ENCODE results near the gene AWAT2. TPM values are rescaled to one million over a fixed set of nuclear protein-coding genes. Genes with fewer than 3 reads are reported as not detected.

The AWAT2 gene
- total RNA-seq, 2 donors from 2014 or later, result not detected

DNA sequence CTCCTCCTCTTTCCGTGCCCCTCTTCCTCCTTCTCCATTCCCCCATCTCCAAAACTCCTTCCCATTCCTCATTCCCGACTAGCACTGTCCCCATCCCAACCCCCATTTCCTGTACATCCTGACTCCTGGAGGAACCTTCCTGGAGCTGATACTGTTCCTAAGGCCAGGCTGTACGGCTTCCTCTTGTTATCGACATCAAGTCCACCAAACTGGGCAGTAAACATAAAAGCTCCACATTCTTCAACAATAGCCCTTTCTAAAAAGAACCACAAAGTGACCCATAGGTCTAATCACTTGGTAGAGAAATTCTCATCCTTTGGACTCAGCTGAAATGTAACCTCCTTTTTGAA lies 22.9 kb downstream of the AWAT2 start:
- intact Hi-C loops (cut with DNase I), result no loop called here
- TF ChIP-seq, protein P1, sequence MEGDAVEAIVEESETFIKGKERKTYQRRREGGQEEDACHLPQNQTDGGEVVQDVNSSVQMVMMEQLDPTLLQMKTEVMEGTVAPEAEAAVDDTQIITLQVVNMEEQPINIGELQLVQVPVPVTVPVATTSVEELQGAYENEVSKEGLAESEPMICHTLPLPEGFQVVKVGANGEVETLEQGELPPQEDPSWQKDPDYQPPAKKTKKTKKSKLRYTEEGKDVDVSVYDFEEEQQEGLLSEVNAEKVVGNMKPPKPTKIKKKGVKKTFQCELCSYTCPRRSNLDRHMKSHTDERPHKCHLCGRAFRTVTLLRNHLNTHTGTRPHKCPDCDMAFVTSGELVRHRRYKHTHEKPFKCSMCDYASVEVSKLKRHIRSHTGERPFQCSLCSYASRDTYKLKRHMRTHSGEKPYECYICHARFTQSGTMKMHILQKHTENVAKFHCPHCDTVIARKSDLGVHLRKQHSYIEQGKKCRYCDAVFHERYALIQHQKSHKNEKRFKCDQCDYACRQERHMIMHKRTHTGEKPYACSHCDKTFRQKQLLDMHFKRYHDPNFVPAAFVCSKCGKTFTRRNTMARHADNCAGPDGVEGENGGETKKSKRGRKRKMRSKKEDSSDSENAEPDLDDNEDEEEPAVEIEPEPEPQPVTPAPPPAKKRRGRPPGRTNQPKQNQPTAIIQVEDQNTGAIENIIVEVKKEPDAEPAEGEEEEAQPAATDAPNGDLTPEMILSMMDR (IDR thresholded peaks at IDR 0.05), result no peak
- TF ChIP-seq POLR2A (IDR thresholded peaks at IDR 0.05) (no peak), POLR2AphosphoS5 (IDR thresholded peaks at IDR 0.05) (no peak)
- DNase-seq (ENCODE audit: low spot score), result no peak
- Histone ChIP-seq H3K27ac (no peak overlapping the region), H3K4me3 (no peak overlapping the region), H3K27me3 (replicated peaks; ENCODE audit: insufficient read depth) (no peaks in the 10 kb centered on the region), H3K36me3 (no peaks in the 10 kb centered on the region), H3K9me3 (no peaks in the 10 kb centered on the region), H3K4me1 (replicated peaks) (no peaks in the 10 kb centered on the region)
- 58% methylated on average over 4 of the region's 4 CpGs for WGBS

DNA sequence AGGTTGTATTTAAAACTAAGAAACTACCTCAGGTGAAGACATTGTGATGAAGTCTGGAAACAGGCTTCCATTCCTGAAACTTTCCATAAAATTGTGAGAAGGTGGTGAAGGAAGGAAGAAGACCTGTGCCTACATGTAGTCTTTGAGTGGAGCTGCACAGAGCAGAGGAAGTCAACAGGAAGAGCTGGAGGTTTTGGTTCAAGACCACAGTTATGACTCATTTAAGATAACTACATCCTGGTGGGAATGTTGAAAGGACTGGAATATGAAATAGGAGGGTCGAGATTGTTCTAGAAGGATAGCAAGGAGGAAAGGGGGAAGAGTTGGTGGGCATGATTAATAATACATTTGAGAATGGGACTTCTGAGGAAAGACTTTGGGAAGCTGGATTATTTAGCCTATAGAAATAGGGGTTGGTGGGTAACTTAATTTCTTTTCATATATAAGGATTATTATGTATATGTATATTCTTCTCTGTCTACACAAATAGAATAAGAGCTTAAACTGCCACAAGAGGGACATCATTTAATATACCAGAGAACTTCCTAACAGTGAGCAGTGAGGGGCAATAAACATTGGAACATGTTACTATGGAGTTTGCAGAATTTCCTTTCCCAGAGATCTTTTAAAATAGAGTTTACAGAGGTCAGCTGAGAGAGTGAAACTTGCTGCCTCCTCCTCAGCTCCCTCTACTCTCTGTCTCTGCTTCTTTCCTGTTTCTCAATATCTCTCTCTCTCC lies 23.5 kb downstream of the AWAT2 start:
- 81% methylated on average over 1 of the region's 1 CpG for WGBS
- intact Hi-C loops (cut with DNase I), result no loop called here
- H3K27me3 ChIP-seq (replicated peaks; ENCODE audit: insufficient read depth), result no peaks in the 10 kb centered on the region
- no peaks in the 10 kb centered on the region for H3K9me3 ChIP-seq
- H3K4me3 ChIP-seq, result no peak overlapping the region
- no peak for DNase-seq (ENCODE audit: low spot score)
- no peaks in the 10 kb centered on the region for H3K36me3 ChIP-seq
- TF ChIP-seq POLR2A (IDR thresholded peaks at IDR 0.05) (no peak), POLR2AphosphoS5 (IDR thresholded peaks at IDR 0.05) (no peak)
- TF ChIP-seq, protein P1 (IDR thresholded peaks at IDR 0.05), result no peak
- no peaks in the 10 kb centered on the region for H3K4me1 ChIP-seq (replicated peaks)
- H3K27ac ChIP-seq, result no peak overlapping the region

DNA sequence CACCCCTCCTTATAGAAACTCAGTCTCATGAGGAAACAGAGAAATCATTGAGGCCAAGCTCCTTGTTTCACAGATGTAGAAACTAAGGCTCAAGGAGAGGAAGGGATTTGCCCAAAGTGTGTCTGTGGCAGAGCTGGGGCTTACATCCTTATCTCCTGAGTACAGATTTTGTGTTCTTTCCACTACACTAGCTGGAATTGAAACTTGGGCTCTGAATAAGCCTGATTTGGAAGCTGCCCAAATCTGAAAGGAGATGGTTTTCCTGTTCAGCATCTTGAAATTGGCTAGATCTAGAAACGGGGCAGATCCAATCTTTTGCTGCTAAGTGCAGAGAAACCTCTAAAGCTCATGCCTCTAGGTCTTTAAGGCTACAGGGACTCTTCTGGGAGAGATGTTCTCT lies 24.3 kb downstream of the AWAT2 start:
- Histone ChIP-seq H3K36me3 (no peaks in the 10 kb centered on the region), H3K9me3 (no peaks in the 10 kb centered on the region), H3K27ac (no peak overlapping the region), H3K27me3 (replicated peaks; ENCODE audit: insufficient read depth) (no peaks in the 10 kb centered on the region), H3K4me3 (no peak overlapping the region), H3K4me1 (replicated peaks) (no peaks in the 10 kb centered on the region)
- TF ChIP-seq POLR2A (IDR thresholded peaks at IDR 0.05), result no peak
- TF ChIP-seq POLR2AphosphoS5 (IDR thresholded peaks at IDR 0.05), result no peak
- TF ChIP-seq, protein P1 (IDR thresholded peaks at IDR 0.05), result no peak
- 0% methylated on average over 1 of the region's 1 CpG for WGBS
- no peak for DNase-seq (ENCODE audit: low spot score)
- intact Hi-C loops (cut with DNase I), result no loop called here

DNA sequence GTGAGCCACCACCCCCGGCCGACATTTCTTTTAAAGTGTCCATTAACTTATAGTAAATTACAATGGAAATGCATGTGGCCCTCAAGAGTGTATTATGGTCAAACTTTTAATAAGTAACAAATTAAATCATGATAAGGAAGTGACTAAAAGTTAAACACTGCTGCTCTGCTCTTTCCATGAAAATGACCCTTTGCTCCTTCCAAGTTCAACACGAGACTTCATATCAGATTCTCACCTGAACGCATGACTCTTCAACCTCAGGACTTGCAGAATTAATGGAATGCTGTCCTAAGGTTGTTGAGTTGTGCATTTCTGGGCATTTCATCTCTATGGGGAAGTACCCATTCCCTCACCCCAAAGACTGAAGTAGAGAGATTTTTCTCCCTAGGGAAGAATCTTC lies 27.1 kb downstream of the AWAT2 start:
- Histone ChIP-seq H3K9me3 (no peaks in the 10 kb centered on the region), H3K36me3 (no peaks in the 10 kb centered on the region), H3K4me1 (replicated peaks) (no peaks in the 10 kb centered on the region), H3K27ac (no peak overlapping the region), H3K4me3 (no peak overlapping the region), H3K27me3 (replicated peaks; ENCODE audit: insufficient read depth) (no peaks in the 10 kb centered on the region)
- WGBS, result 74% methylated on average over 4 of the region's 4 CpGs
- TF ChIP-seq, protein P1 (IDR thresholded peaks at IDR 0.05), result no peak
- TF ChIP-seq POLR2A (IDR thresholded peaks at IDR 0.05) (no peak), POLR2AphosphoS5 (IDR thresholded peaks at IDR 0.05) (no peak)
- DNase-seq (ENCODE audit: low spot score), result no peak
- intact Hi-C loops (cut with DNase I), result no loop called here

DNA sequence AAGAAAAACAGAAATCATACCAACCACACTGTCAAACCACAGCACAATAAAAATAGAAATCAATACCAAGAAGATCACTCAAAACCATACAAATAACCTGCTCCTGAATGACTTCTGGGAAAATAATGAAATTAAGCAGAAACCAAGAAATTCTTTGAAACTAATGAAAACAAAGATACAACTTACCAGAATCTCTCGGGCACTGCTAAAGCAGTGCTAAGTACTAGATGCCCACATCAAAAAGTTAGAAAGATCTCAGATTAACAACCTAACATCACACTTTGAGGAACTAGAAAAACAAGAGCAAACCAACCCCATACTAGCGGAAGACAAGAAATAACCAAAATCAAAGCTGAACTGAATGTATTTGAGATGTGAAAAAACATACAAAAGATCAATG lies 33.2 kb downstream of the AWAT2 start:
- H3K36me3 ChIP-seq, result no peaks in the 10 kb centered on the region
- no peaks in the 10 kb centered on the region for H3K4me1 ChIP-seq (replicated peaks)
- no peak for DNase-seq (ENCODE audit: low spot score)
- H3K4me3 ChIP-seq, result no peak overlapping the region
- 91% methylated on average over 2 of the region's 2 CpGs for WGBS
- intact Hi-C loops (cut with DNase I), result no loop called here
- H3K27ac ChIP-seq, result no peak overlapping the region
- no peaks in the 10 kb centered on the region for H3K9me3 ChIP-seq
- TF ChIP-seq, protein P1 (IDR thresholded peaks at IDR 0.05), result no peak
- no peak for TF ChIP-seq POLR2AphosphoS5 (IDR thresholded peaks at IDR 0.05)
- no peaks in the 10 kb centered on the region for H3K27me3 ChIP-seq (replicated peaks; ENCODE audit: insufficient read depth)

Data from prostate gland (tissue), 2 donors.